HEK293 (cell line): Measurements from ENCODE around the gene CYP2U1.
"Not testable (repeated sequence)": the region's sequence is repeated elsewhere in the genome, so short reads cannot be mapped to it uniquely, and the experiment has no call there.

Experiments
- CTCF ChIA-PET: fragments of 350-600 bp; formaldehyde crosslinking; extraction: SDS; loops from one replicate; lab custom pipeline; 2021; ENCODE audit warnings: antibody characterized with exemption; lab: Yijun Ruan, JAX
- POLR2A ChIA-PET: fragments of 300-600 bp; formaldehyde crosslinking; extraction: SDS; loops from one replicate; lab custom pipeline; 2020; ENCODE audit warnings: antibody characterized with exemption, inconsistent platforms; lab: Yijun Ruan, JAX
- H3K27ac ChIP-seq: fragments of 200-500 bp; sonication (Bioruptor generic); 2 replicates; pipeline ENCODE4 v1.5.1; 2014; ENCODE audit warnings: low read depth, low read length, control low read depth, inconsistent platforms; ENCODE audit errors: extremely low read depth
- H3K36me3 ChIP-seq, 2 experiments: fragments of 200-500 bp in 1 of 2; sonication (Bioruptor generic) in 1 of 2; 1 replicate in 1 of 2; 2 replicates in 1 of 2; pipeline ENCODE4 v1.5.1; 2014 to 2017; ENCODE audit warnings: inconsistent platforms in 2 of 2, low read length in 2 of 2; ENCODE audit not compliant: control insufficient read depth in 2 of 2, insufficient read depth in 1 of 2
- H3K4me1 ChIP-seq: fragments of 200-500 bp; sonication (Bioruptor generic); 2 replicates; pipeline ENCODE4 v1.5.1; 2014; ENCODE audit warnings: mild to moderate bottlenecking, low read length, inconsistent platforms; ENCODE audit not compliant: control insufficient read depth, insufficient read depth
- H3K4me3 ChIP-seq: 2 replicates; pipeline ENCODE4 v1.5.1; 2011; ENCODE audit warnings: low read depth, mild to moderate bottlenecking, control low read depth, low read length, moderate library complexity
- H3K9me3 ChIP-seq: fragments of 200-500 bp; sonication (Bioruptor generic); 2 replicates; pipeline ENCODE4 v1.5.1; 2014; ENCODE audit warnings: low read depth, low read length, inconsistent platforms; ENCODE audit not compliant: control insufficient read depth, insufficient read depth
- GLI4 ChIP-seq: fragments of 450-650 bp; formaldehyde crosslinking; IDR thresholded peaks from 2 replicates; pipeline ENCODE4 v1.5.1; 2016; ENCODE audit warnings: missing biosample characterization, missing genetic modification characterization
- GLIS1 ChIP-seq: fragments of 450-650 bp; formaldehyde crosslinking; IDR thresholded peaks from 2 replicates; pipeline ENCODE4 v1.5.1; 2016; ENCODE audit warnings: missing biosample characterization, missing genetic modification characterization
- GLIS2 ChIP-seq: fragments of 450-650 bp; formaldehyde crosslinking; IDR thresholded peaks from 2 replicates; pipeline ENCODE4 v1.5.1; 2016; ENCODE audit warnings: missing biosample characterization, missing genetic modification characterization
- HOXA7 ChIP-seq: sonication (generic); formaldehyde crosslinking; IDR thresholded peaks from 2 replicates; pipeline ENCODE4 v1.8.1; 2022; ENCODE audit warnings: missing genetic modification reagents, borderline replicate concordance
- MEIS1 ChIP-seq: sonication (generic); formaldehyde crosslinking; IDR thresholded peaks from 2 replicates; pipeline ENCODE4 v1.8.1; 2022; ENCODE audit warnings: missing genetic modification reagents, mild to moderate bottlenecking, borderline replicate concordance
- SALL2 ChIP-seq: fragments of 450-650 bp; formaldehyde crosslinking; IDR thresholded peaks from 2 replicates; pipeline ENCODE4 v1.5.0; 2017; ENCODE audit warnings: missing biosample characterization, mild to moderate bottlenecking, missing genetic modification characterization, borderline replicate concordance
- SP3 ChIP-seq: fragments of 450-650 bp; formaldehyde crosslinking; IDR thresholded peaks from 2 replicates; pipeline ENCODE4 v1.5.1; 2016; ENCODE audit warnings: missing biosample characterization, missing genetic modification characterization
- SP7 ChIP-seq: fragments of 450-650 bp; formaldehyde crosslinking; IDR thresholded peaks from 2 replicates; pipeline ENCODE4 v1.5.1; 2016; ENCODE audit warnings: missing biosample characterization, missing genetic modification characterization
- TCF7L2 ChIP-seq: IDR thresholded peaks from 2 replicates; pipeline ENCODE4 v1.6.1; 2011; ENCODE audit warnings: low read depth, mild to moderate bottlenecking, inconsistent platforms, low read length, moderate library complexity, borderline replicate concordance
- TRIM28 ChIP-seq: IDR thresholded peaks from 2 replicates; pipeline ENCODE4 v1.6.1; 2011; ENCODE audit warnings: low read length, control low read depth, borderline replicate concordance
- ZBTB1 ChIP-seq: fragments of 450-650 bp; formaldehyde crosslinking; IDR thresholded peaks from 2 replicates; pipeline ENCODE4 v1.5.1; 2016; ENCODE audit warnings: missing biosample characterization, missing genetic modification characterization
- ZBTB48 ChIP-seq: fragments of 450-650 bp; formaldehyde crosslinking; IDR thresholded peaks from 2 replicates; pipeline ENCODE4 v1.5.1; 2016; ENCODE audit warnings: missing biosample characterization, missing genetic modification characterization
- ZNF112 ChIP-seq: fragments of 450-650 bp; formaldehyde crosslinking; IDR thresholded peaks from 2 replicates; pipeline ENCODE4 v1.5.0; 2017; ENCODE audit warnings: missing biosample characterization, missing genetic modification characterization
- ZNF114 ChIP-seq: fragments of 450-650 bp; formaldehyde crosslinking; IDR thresholded peaks from 2 replicates; pipeline ENCODE4 v1.5.0; 2017; ENCODE audit warnings: missing biosample characterization, missing genetic modification characterization
- ZNF140 ChIP-seq: fragments of 450-650 bp; formaldehyde crosslinking; IDR thresholded peaks from 2 replicates; pipeline ENCODE4 v1.5.1; 2016; ENCODE audit warnings: missing biosample characterization, missing genetic modification characterization
- ZNF155 ChIP-seq: fragments of 450-650 bp; formaldehyde crosslinking; IDR thresholded peaks from 2 replicates; pipeline ENCODE4 v1.5.1; 2016; ENCODE audit warnings: missing biosample characterization, missing genetic modification characterization
- ZNF157 ChIP-seq: fragments of 450-650 bp; formaldehyde crosslinking; IDR thresholded peaks from 2 replicates; pipeline ENCODE4 v1.5.1; 2016; ENCODE audit warnings: missing biosample characterization, missing genetic modification characterization
- ZNF202 ChIP-seq: fragments of 450-650 bp; formaldehyde crosslinking; IDR thresholded peaks from 2 replicates; pipeline ENCODE4 v1.5.1; 2016; ENCODE audit warnings: missing biosample characterization, missing genetic modification characterization, borderline replicate concordance
- ZNF266 ChIP-seq: fragments of 450-650 bp; formaldehyde crosslinking; IDR thresholded peaks from 2 replicates; pipeline ENCODE4 v1.5.1; 2016; ENCODE audit warnings: missing biosample characterization, missing genetic modification characterization, low read depth
- ZNF354C ChIP-seq: fragments of 450-650 bp; formaldehyde crosslinking; IDR thresholded peaks from 2 replicates; pipeline ENCODE4 v1.5.1; 2016; ENCODE audit warnings: missing biosample characterization, missing genetic modification characterization, low read depth, borderline replicate concordance
- ZNF416 ChIP-seq: fragments of 450-650 bp; formaldehyde crosslinking; IDR thresholded peaks from 2 replicates; pipeline ENCODE4 v1.5.1; 2016; ENCODE audit warnings: missing biosample characterization, missing genetic modification characterization
- ZNF426 ChIP-seq: fragments of 450-650 bp; formaldehyde crosslinking; IDR thresholded peaks from 2 replicates; pipeline ENCODE4 v1.5.1; 2017; ENCODE audit warnings: missing biosample characterization, missing genetic modification characterization, mild to moderate bottlenecking, inconsistent platforms, moderate library complexity
- ZNF48 ChIP-seq: fragments of 450-650 bp; formaldehyde crosslinking; IDR thresholded peaks from 2 replicates; pipeline ENCODE4 v1.5.1; 2016; ENCODE audit warnings: missing biosample characterization, missing genetic modification characterization
- ZNF501 ChIP-seq: fragments of 450-650 bp; formaldehyde crosslinking; IDR thresholded peaks from 2 replicates; pipeline ENCODE4 v1.5.1; 2016; ENCODE audit warnings: missing biosample characterization, missing genetic modification characterization
- ZNF514 ChIP-seq: fragments of 450-650 bp; formaldehyde crosslinking; IDR thresholded peaks from 2 replicates; pipeline ENCODE4 v1.5.1; 2016; ENCODE audit warnings: missing biosample characterization, missing genetic modification characterization
- ZNF555 ChIP-seq: fragments of 450-650 bp; formaldehyde crosslinking; conservative IDR thresholded peaks from 2 replicates; pipeline ENCODE4 v1.5.1; 2017; ENCODE audit warnings: missing biosample characterization, mild to moderate bottlenecking, missing genetic modification characterization, inconsistent platforms
- ZNF707 ChIP-seq: fragments of 450-650 bp; formaldehyde crosslinking; IDR thresholded peaks from 2 replicates; pipeline ENCODE4 v1.5.1; 2016; ENCODE audit warnings: missing biosample characterization, missing genetic modification characterization
- ZNF747 ChIP-seq: fragments of 450-650 bp; formaldehyde crosslinking; IDR thresholded peaks from 2 replicates; pipeline ENCODE4 v1.5.1; 2016; ENCODE audit warnings: missing biosample characterization, missing genetic modification characterization
- ZNF791 ChIP-seq: fragments of 450-650 bp; formaldehyde crosslinking; IDR thresholded peaks from 2 replicates; pipeline ENCODE4 v1.5.1; 2016; ENCODE audit warnings: missing biosample characterization, missing genetic modification characterization
- TF ChIP-seq, protein P1 (sequence below): fragments of 450-650 bp; formaldehyde crosslinking; IDR thresholded peaks from 2 replicates; pipeline ENCODE4 v1.5.1; 2017; ENCODE audit warnings: missing biosample characterization, missing genetic modification characterization
- TF ChIP-seq, protein P2 (sequence below): IDR thresholded peaks from 2 replicates; pipeline ENCODE4 v1.6.1; 2011; ENCODE audit warnings: mild to moderate bottlenecking, low read depth, low read length, borderline replicate concordance

Gene CYP2U1

DNA sequence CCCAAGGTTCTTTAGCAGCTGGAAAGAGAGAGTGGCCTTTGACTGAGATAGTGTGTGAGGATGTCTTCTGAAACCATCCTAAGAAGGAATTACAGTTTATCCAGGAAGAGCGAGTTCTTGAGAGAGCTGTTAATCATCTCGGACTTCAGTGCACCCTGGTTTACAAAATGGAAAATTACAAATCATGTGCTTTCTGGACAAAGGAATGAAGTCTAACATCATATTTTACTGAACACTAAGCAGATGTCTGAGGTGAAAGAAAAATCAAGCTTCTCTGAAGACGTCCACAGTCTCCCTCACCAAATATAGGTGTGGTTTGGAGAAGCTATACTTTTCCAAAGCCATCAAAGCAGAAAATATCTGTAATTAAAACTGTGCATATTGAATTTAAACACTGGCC lies 30.8 kb upstream of the CYP2U1 start:
- Histone ChIP-seq H3K36me3 (peaks cover 0 to 20% of the 10 kb centered on the region in 2 experiments; a peak in 1 of 3 replicates), H3K4me1 (no peaks in the 10 kb centered on the region), H3K9me3 (no peaks in the 10 kb centered on the region), H3K4me3 (no peak overlapping the region), H3K27ac (no peak overlapping the region)
- CTCF ChIA-PET: interaction anchor here (0.6 to 1.2 kb wide), 3 partner anchors 8 to 1400 kb away, joined by 3 to 6 read pairs (median 4); no protein-coding TSS in a partner anchor
- TF ChIP-seq ZNF707 (tag by site-specific recombination) (no peak), ZNF157 (tag by site-specific recombination) (no peak), ZNF555 (tag by site-specific recombination) (no peak), GLIS2 (no peak), SP7 (no peak), ZNF48 (tag by site-specific recombination) (no peak), ZBTB48 (tag by site-specific recombination) (no peak), SALL2 (tag by site-specific recombination) (no peak), ZNF155 (no peak), ZNF114 (tag by site-specific recombination) (no peak), ZNF140 (no peak), SP3 (no peak)
- POLR2A ChIA-PET: no interaction called here

DNA sequence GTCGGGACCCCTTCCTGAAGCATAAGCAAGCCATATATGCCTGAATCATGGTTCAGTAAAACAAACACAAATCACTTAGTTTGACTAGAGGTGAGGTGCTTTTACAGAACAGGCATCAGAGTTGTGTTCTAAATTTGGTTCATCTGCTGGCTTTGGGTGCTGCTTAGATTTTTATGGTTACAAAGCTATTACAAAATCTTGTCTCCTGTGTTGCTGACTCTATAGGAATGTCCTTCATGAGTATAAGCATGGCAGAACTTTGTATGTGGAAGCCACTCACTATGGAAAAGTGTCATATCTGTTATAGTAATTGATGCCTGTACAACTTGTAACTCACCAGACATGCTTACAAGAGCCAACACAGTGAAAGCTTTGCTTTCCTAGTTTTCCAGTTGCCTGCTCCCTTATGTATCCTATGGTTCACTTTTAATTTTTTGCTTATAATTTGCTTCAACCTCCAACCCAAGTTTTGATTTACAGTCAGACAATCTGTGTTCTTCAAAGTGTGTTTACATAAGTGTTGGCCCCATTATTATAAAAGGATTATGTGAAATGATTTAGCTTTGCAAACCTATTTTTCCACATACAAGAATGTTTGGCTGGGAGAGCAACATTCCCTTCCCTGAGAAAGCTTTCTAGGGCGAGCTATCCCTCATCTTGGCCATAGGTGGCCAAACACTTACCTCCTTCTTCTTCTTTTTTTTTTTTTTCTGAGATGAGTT lies 30.0 kb upstream of the CYP2U1 start:
- no peak for TF ChIP-seq ZBTB1 (tag by site-specific recombination)
- Histone ChIP-seq H3K9me3 (no peaks in the 10 kb centered on the region), H3K4me3 (no peak overlapping the region), H3K36me3 (peaks cover 0 to 20% of the 10 kb centered on the region in 2 experiments; a peak in 1 of 3 replicates), H3K27ac (no peak overlapping the region), H3K4me1 (no peaks in the 10 kb centered on the region)
- ChIA-PET CTCF (interaction anchor here (0.6 to 1.2 kb wide), 3 partner anchors 9 to 149 kb away, joined by 4 to 6 read pairs (median 4); no protein-coding TSS in a partner anchor), POLR2A (no interaction called here)

DNA sequence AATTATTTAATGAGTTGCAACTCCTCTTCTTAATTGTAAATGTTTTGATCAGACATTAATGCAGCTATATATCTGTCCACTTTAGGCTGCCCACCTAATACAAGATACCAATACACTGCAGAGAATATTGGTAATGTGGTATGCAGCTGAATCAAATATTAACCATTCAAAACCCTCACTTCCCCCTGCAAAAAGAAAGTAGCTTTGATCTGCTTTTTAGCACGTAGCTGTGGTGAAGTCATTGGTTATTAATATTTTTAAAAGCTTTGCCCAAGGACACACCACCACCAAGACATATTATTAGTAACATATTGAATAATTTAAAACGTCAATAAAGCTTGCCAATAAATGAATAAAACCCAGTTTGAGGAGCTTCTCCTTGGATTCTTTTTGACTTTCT lies 28.6 kb upstream of the CYP2U1 start:
- Histone ChIP-seq H3K36me3 (peaks cover 0 to 20% of the 10 kb centered on the region in 2 experiments; a peak in 1 of 3 replicates), H3K4me1 (no peaks in the 10 kb centered on the region)
- POLR2A ChIA-PET: no interaction called here
- no peak for TF ChIP-seq ZNF416 (tag by site-specific recombination)
- no peak for TF ChIP-seq ZNF202 (tag by site-specific recombination)
- no peak for TF ChIP-seq ZNF747
- TF ChIP-seq ZNF514 (tag by site-specific recombination): no peak
- TF ChIP-seq, protein P1, sequence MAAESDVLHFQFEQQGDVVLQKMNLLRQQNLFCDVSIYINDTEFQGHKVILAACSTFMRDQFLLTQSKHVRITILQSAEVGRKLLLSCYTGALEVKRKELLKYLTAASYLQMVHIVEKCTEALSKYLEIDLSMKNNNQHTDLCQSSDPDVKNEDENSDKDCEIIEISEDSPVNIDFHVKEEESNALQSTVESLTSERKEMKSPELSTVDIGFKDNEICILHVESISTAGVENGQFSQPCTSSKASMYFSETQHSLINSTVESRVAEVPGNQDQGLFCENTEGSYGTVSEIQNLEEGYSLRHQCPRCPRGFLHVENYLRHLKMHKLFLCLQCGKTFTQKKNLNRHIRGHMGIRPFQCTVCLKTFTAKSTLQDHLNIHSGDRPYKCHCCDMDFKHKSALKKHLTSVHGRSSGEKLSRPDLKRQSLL (tag by site-specific recombination): no peak
- no peak for TF ChIP-seq TRIM28
- TF ChIP-seq, protein P2, sequence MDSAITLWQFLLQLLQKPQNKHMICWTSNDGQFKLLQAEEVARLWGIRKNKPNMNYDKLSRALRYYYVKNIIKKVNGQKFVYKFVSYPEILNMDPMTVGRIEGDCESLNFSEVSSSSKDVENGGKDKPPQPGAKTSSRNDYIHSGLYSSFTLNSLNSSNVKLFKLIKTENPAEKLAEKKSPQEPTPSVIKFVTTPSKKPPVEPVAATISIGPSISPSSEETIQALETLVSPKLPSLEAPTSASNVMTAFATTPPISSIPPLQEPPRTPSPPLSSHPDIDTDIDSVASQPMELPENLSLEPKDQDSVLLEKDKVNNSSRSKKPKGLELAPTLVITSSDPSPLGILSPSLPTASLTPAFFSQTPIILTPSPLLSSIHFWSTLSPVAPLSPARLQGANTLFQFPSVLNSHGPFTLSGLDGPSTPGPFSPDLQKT: no peak
- TF ChIP-seq ZNF501 (tag by site-specific recombination): no peak
- no peak for TF ChIP-seq ZNF112 (tag by site-specific recombination)
- no peak for TF ChIP-seq ZNF266
- no peak for TF ChIP-seq MEIS1 (CRISPR knock-in tag)
- no peak for TF ChIP-seq GLIS1 (tag by site-specific recombination)
- TF ChIP-seq HOXA7 (CRISPR knock-in tag): no peak
- TF ChIP-seq ZNF354C (tag by site-specific recombination): no peak
- no peak for TF ChIP-seq GLI4 (tag by site-specific recombination)
- no peak for TF ChIP-seq ZNF426 (tag by site-specific recombination)
- no peak for TF ChIP-seq TCF7L2
- no peak for TF ChIP-seq ZNF791
- TF ChIP-seq, all 188 proteins: peak for 0
- Histone ChIP-seq H3K27ac (no peak overlapping the region), H3K4me3 (no peak overlapping the region), H3K9me3 (no peaks in the 10 kb centered on the region)
- CTCF ChIA-PET: interaction anchor here (0.7 to 2.3 kb wide), 3 partner anchors 8 to 144 kb away, joined by 3 to 7 read pairs (median 4); no protein-coding TSS in a partner anchor

DNA sequence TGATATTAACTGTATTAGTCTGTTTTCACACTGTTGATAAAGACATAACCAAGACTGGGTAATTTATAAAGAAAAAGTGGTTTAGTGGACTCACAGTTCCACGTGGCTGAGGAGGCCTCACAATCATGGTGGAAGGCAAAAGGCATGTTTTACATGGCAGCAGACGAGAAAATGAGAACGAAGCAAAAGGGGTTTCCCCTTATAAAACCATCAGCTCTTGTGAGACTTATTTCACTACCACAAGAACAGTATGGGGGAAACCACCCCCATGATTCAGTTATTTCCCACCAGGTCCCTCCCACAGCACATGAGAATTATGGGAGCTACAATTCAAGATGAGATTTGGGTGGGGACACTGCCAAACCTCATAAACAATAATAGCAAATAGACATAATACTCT lies 26.3 kb upstream of the CYP2U1 start:
- CTCF ChIA-PET: interaction anchor here (0.5 kb wide), 1 partner anchor 11 kb away, joined by 3 read pairs; no protein-coding TSS in a partner anchor
- POLR2A ChIA-PET: not testable (repeated sequence)

More for the DNA sequence above, 26.3 kb upstream of the CYP2U1 start:
- H3K4me1 ChIP-seq, H3K9me3 ChIP-seq, H3K4me3 ChIP-seq, H3K27ac ChIP-seq: not testable (repeated sequence)
- peaks cover 0 to 29% of the 10 kb centered on the region in 2 experiments; a peak in 2 of 3 replicates for H3K36me3 ChIP-seq
